Astrocyte of the spinal cord (primary cell): ENCODE measurements around the gene DHRS7B.
"Not testable (repeated sequence)": the region's sequence is repeated elsewhere in the genome, so short reads cannot be mapped to it uniquely, and the experiment has no call there.

ENCODE experiments used
- DNase-seq: peaks from one replicate; pipeline ENCODE4 v3.0.0; 2011; ENCODE audit warnings: low read depth, low spot score
- H3K4me3 ChIP-seq: 2 replicates; pipeline ENCODE4 v1.5.1; 2011; ENCODE audit warnings: low read depth, mild to moderate bottlenecking, low read length, moderate library complexity
- in situ Hi-C: cut with HindIII; loops from 2 replicates; pipeline ENCODE4 v1.10.0; 2017; ENCODE audit warnings: low sequenced_read_pairs
- TF ChIP-seq, protein P1 (sequence below): IDR thresholded peaks from 2 replicates; pipeline ENCODE4 v1.5.1; 2012; ENCODE audit warnings: low read depth, mild to moderate bottlenecking, low read length, inconsistent platforms

Gene DHRS7B, protein sequence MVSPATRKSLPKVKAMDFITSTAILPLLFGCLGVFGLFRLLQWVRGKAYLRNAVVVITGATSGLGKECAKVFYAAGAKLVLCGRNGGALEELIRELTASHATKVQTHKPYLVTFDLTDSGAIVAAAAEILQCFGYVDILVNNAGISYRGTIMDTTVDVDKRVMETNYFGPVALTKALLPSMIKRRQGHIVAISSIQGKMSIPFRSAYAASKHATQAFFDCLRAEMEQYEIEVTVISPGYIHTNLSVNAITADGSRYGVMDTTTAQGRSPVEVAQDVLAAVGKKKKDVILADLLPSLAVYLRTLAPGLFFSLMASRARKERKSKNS

DNA sequence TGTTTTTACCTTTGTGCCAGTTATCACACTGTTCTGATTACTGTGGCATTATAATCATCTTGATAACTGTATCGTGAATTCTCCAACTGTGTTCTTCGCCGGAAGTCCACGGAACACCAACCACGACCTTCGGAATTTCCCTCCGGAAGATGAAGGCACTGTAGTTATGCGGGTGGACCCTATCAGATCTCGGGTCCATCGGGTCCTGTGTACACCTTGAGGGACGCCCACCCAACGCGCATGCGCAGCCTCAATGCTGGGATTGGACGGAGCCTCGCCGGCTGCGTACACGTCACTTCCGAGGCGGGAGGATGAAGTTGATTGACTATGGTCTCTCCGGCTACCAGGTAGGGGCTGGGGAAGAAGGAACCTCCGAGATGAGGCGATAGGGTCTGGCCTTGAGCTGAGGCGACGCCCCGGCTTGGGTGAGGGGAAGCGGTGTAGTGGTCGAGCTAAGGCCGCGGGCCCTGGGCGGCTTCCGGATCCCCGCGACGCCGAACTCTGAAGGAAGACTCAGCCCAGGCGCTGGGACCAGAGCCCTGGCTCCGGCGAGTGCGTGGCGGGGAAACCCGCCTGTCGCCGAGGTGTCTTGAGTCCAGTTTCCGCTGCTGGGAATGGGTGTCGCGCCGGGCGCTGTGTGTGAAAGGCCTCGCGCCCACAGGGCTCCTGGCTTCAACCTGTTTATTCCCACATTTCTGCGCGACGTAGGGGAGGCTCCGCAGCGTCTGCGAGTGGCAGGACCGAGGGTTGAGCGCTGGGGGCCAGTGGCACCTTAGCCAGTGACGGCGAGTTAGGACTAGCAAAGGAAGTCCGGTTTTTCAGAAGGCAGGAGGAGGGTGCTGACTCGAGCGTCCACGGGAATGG lies at the start of gene DHRS7B:
TSS of gene DHRS7B (plus strand) at position 320 of the 864 bp plus-strand sequence. CDS start at position 328, 8 bp downstream.
- in situ Hi-C loops, result no loop called here
- TF ChIP-seq, protein P1, sequence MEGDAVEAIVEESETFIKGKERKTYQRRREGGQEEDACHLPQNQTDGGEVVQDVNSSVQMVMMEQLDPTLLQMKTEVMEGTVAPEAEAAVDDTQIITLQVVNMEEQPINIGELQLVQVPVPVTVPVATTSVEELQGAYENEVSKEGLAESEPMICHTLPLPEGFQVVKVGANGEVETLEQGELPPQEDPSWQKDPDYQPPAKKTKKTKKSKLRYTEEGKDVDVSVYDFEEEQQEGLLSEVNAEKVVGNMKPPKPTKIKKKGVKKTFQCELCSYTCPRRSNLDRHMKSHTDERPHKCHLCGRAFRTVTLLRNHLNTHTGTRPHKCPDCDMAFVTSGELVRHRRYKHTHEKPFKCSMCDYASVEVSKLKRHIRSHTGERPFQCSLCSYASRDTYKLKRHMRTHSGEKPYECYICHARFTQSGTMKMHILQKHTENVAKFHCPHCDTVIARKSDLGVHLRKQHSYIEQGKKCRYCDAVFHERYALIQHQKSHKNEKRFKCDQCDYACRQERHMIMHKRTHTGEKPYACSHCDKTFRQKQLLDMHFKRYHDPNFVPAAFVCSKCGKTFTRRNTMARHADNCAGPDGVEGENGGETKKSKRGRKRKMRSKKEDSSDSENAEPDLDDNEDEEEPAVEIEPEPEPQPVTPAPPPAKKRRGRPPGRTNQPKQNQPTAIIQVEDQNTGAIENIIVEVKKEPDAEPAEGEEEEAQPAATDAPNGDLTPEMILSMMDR, result no peak
- peak within 1 kb of the TSS; percentile 80 for H3K4me3 ChIP-seq
- peak; percentile 89 for DNase-seq

DNA sequence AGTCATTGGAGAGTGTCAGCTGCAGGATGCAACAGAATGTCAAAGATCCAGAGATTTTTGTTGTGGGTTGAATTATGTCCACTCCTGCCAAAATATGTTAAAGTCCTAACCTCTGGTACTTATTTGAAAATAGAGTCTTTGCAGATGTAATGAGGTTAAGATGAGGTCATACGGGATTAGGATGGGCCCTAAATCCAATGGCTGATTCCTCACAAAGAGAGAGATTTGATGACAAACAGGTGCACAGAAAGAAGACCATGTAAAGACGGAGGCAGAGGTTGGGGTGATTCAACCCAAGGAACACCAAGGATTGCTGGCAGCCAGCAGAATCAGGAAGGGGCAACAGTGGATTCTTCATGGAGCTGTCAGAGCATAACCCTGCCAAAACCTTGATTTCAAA lies 49.5 kb upstream of the DHRS7B start:
- DNase-seq, result no peak
- TF ChIP-seq, protein P1, result no peak
- in situ Hi-C loops, result no loop called here
- H3K4me3 ChIP-seq, result no peak overlapping the region

DNA sequence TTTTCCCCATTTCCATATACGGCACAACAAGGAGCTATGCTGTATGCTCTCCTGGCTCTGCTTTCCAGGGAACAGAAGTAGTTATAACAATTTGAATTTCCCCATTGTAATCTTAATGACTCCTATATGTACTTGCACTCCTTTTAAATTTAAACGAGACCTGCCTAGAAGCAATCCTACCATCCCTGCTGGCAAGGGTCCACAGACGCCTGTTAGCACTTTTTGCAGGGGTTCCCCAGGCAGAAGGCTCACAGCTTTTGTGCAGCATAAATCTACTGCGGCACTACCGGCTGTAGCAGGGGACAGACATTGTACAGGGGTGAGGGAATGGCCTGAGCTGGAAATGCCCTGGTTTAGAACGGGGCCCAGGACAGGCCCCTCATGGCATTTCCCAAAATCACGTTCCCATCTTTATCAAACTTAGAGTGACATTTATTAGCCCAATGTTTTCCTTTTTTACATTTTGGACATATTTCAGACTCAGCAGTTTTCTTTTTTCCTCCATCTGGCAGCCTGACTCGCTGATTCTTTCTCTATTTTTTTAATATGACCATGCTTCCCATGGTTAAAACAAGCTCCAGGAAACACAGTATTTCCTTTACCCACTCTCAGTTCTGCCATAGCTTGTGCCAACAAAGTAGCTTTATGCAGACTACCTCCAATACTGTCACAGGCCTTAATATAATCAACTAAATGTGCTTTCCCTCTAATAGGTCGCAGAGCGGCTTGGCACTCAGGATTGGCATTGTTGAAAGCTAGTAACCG lies 48.6 kb upstream of the DHRS7B start:
- no peak for DNase-seq
- no peak overlapping the region for H3K4me3 ChIP-seq
- TF ChIP-seq, protein P1, result no peak
- in situ Hi-C loops, result no loop called here

DNA sequence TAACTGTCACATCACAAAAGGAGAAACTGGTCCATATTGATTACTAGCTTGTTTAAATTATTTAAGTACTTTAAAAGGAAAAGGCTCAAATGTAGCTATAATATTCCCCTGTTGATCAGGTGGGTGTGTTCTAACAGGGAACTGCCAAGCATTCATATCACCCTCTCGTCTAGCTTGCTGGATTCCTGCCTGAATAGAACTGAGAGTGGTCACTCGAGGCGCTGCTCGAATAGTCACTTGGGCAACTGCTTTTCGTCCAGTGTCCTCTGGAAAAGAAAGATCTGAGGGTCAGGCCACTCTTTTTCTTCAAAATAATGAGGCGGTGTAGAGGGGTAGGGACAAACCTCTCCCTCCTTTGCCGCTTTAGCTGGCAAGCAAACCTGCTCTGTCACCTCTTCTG lies 47.6 kb upstream of the DHRS7B start:
- DNase-seq, result no peak
- in situ Hi-C loops, result no loop called here
- TF ChIP-seq, protein P1, result no peak
- no peak overlapping the region for H3K4me3 ChIP-seq

DNA sequence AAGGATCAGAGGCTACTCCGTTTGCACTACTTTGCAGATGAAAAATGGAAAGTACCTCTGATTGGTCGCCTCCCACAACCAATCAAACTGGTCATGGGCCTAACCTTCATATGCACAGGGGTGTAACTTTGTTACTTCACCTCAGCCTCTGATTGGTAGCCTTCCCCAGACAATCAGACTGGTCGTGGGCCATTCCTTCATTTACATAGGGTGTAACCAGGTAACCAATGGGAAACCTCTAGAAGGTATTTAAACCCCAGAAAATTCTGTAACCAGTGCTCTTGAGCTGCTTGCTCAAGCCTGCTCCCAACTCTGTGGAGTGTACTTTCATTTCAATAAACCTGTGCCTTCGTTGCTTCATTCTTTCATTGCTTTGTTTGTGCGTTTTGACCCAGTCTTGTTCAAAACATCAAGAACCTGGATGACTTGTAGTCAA lies 44.7 kb upstream of the DHRS7B start:
- DNase-seq, result no peak
- H3K4me3 ChIP-seq, result no peak overlapping the region
- in situ Hi-C loops, result no loop called here
- TF ChIP-seq, protein P1, result no peak

DNA sequence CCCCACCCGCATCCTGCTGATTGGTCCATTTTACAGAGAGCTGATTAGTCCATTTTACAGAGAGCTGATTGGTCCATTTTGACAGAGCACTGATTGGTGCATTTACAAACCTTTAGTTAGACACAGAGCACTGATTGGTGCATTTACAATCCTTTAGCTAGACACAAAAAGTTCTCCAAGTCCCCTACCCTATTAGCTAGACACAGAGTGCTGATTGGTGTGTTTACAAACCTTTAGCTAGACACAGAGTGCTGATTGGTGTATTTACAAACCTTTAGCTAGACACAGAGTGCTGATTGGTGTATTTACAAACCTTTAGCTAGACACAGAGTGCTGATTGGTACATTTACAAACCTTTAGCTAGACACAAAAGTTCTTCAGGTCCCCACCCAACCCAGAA lies 41.5 kb upstream of the DHRS7B start:
- DNase-seq, in situ Hi-C loops, H3K4me3 ChIP-seq: not testable (repeated sequence)
